Measurements from ENCODE around the gene SEMA5A.

- TF ChIP-seq POLR2A (IDR thresholded peaks at IDR 0.05) (no peak), CTCF (IDR thresholded peaks at IDR 0.05) (no peak)
Observed at GRCh38 chr5:9363026-9363425, 182.8 kb downstream of the SEMA5A start.

All from uterus (tissue), 2 donors.